DMS 273 (cell line): ENCODE data around the gene ARRB1.

Experiments
- DNase-seq: peaks from one replicate; lab custom pipeline; 2025; ENCODE audit not compliant: unreplicated experiment; lab: John Stamatoyannopoulos, UW

The ARRB1 gene

GRCh38 chr11:75301601-75302345 lies 49.7 kb downstream of the ARRB1 start:
- DNase-seq: peak; percentile 58

- no peak for DNase-seq
Observed at GRCh38 chr11:75301131-75301530, 50.3 kb downstream of the ARRB1 start.

GRCh38 chr11:75298976-75299260 lies 52.5 kb downstream of the ARRB1 start:
- no peak for DNase-seq

GRCh38 chr11:75298191-75298975 lies 53.1 kb downstream of the ARRB1 start:
- DNase-seq: no peak

GRCh38 chr11:75293903-75294302 lies 57.6 kb downstream of the ARRB1 start:
- DNase-seq: peak; percentile 18

- no peak for DNase-seq
Observed at GRCh38 chr11:75292943-75293342, 58.5 kb downstream of the ARRB1 start.

GRCh38 chr11:75291741-75292140 lies 59.7 kb downstream of the ARRB1 start:
- no peak for DNase-seq

GRCh38 chr11:75289919-75290318 lies 61.5 kb downstream of the ARRB1 start:
- DNase-seq: no peak

- no peak for DNase-seq
Observed at GRCh38 chr11:75289511-75289760, 62.0 kb downstream of the ARRB1 start.

- DNase-seq: no peak
Observed at GRCh38 chr11:75287579-75287978, 63.9 kb downstream of the ARRB1 start.

- DNase-seq: no peak
Observed at GRCh38 chr11:75286826-75287465, 64.5 kb downstream of the ARRB1 start.

- no peak for DNase-seq
Observed at GRCh38 chr11:75285776-75286360, 65.6 kb downstream of the ARRB1 start.

GRCh38 chr11:75283391-75283931 lies 68.0 kb downstream of the ARRB1 start:
- DNase-seq: no peak

GRCh38 chr11:75281469-75282095 lies 69.9 kb downstream of the ARRB1 start:
- DNase-seq: no peak

GRCh38 chr11:75280770-75281468 lies 70.5 kb downstream of the ARRB1 start:
- no peak for DNase-seq

GRCh38 chr11:75280227-75280701 lies 71.2 kb downstream of the ARRB1 start:
- peak; percentile 85 for DNase-seq

GRCh38 chr11:75279273-75279672 lies 72.2 kb downstream of the ARRB1 start:
- no peak for DNase-seq

- DNase-seq: no peak
Observed at GRCh38 chr11:75277991-75278790, 73.3 kb downstream of the ARRB1 start.

- DNase-seq: no peak
Observed at GRCh38 chr11:75277211-75277805, 74.2 kb downstream of the ARRB1 start.
